WTC11 (cell line): ENCODE data around the gene BCO1. TPM values are rescaled to one million over a fixed set of nuclear protein-coding genes. Genes with fewer than 3 reads are reported as not detected.

Source experiments
- ATAC-seq: fragments of 200-7000 bp; cut with Tn5 transposase; 2 replicates; pipeline ENCODE4 v1.10.0; 2021; ENCODE audit warnings: mild to moderate bottlenecking, moderate library complexity
- CTCF ChIA-PET: fragments of 300-600 bp; sonication (Branson Sonifier 250); formaldehyde crosslinking; loops from one replicate; lab custom pipeline; 2021; ENCODE audit warnings: antibody characterized with exemption; lab: Charles Lee
- POLR2A ChIA-PET: fragments of 350-600 bp; sonication (Branson Sonifier 250); formaldehyde crosslinking; loops from one replicate; lab custom pipeline; 2021; ENCODE audit warnings: antibody characterized with exemption; lab: Charles Lee
- DNase-seq: peaks from one replicate; pipeline ENCODE4 v3.0.0; 2021; ENCODE audit warnings: low spot score
- H3K27ac Mint-ChIP-seq: 2 replicates; pipeline ENCODE4 v1.8.0; 2021; ENCODE audit warnings: mixed read lengths
- H3K27me3 Mint-ChIP-seq: 2 replicates; pipeline ENCODE4 v1.8.0; 2021; ENCODE audit warnings: low read depth, mild to moderate bottlenecking, moderate library complexity, mixed read lengths
- H3K36me3 Mint-ChIP-seq: 2 replicates; pipeline ENCODE4 v1.8.0; 2021; ENCODE audit warnings: mixed read lengths
- H3K4me1 Mint-ChIP-seq: 2 replicates; pipeline ENCODE4 v1.8.0; 2022; ENCODE audit warnings: mixed read lengths
- H3K4me3 Mint-ChIP-seq: 2 replicates; pipeline ENCODE4 v1.8.0; 2021; ENCODE audit warnings: mild to moderate bottlenecking, moderate library complexity, mixed read lengths
- H3K9me3 Mint-ChIP-seq: 2 replicates; pipeline ENCODE4 v1.8.0; 2021; ENCODE audit warnings: mixed read lengths
- AR ChIP-seq: fragments of 250-450 bp; sonication (Bioruptor Pico); IDR thresholded peaks from 2 replicates; pipeline ENCODE4 v1.9.0; 2021; ENCODE audit warnings: mild to moderate bottlenecking
- CREB1 ChIP-seq: sonication (generic); formaldehyde crosslinking; IDR thresholded peaks from 2 replicates; pipeline ENCODE4 v1.8.0; 2023; ENCODE audit warnings: mild to moderate bottlenecking, missing genetic modification reagents
- CREM ChIP-seq: sonication (generic); formaldehyde crosslinking; IDR thresholded peaks from 2 replicates; pipeline ENCODE4 v1.8.1; 2022; ENCODE audit warnings: mild to moderate bottlenecking, missing genetic modification reagents, moderate library complexity
- CTCF ChIP-seq: fragments of 200-600 bp; IDR thresholded peaks from 2 replicates; pipeline ENCODE4 v1.8.0; 2022; ENCODE audit warnings: antibody characterized with exemption
- EMX1 ChIP-seq: fragments of 250-450 bp; sonication (Bioruptor Pico); IDR thresholded peaks from 2 replicates; pipeline ENCODE4 v1.8.0; 2021; ENCODE audit warnings: mild to moderate bottlenecking
- FOXJ3 ChIP-seq: sonication (generic); formaldehyde crosslinking; IDR thresholded peaks from 2 replicates; pipeline ENCODE4 v1.9.0; 2021; ENCODE audit warnings: missing genetic modification reagents, mild to moderate bottlenecking, borderline replicate concordance
- FOXK1 ChIP-seq: sonication (generic); formaldehyde crosslinking; IDR thresholded peaks from 2 replicates; pipeline ENCODE4 v1.8.0; 2022; ENCODE audit warnings: mild to moderate bottlenecking, moderate library complexity, missing genetic modification reagents
- HMGA2 ChIP-seq: fragments of 250-450 bp; sonication (Bioruptor Pico); IDR thresholded peaks from 2 replicates; pipeline ENCODE4 v1.4.0; 2021; ENCODE audit warnings: mild to moderate bottlenecking, moderate library complexity
- HMGXB4 ChIP-seq: sonication (generic); formaldehyde crosslinking; IDR thresholded peaks from 2 replicates; pipeline ENCODE4 v1.8.1; 2023; ENCODE audit warnings: mild to moderate bottlenecking, moderate library complexity, missing genetic modification reagents
- RELA ChIP-seq: sonication (generic); formaldehyde crosslinking; IDR thresholded peaks from 2 replicates; pipeline ENCODE4 v1.8.1; 2022; ENCODE audit warnings: missing genetic modification reagents, mild to moderate bottlenecking, borderline replicate concordance
- SMAD3 ChIP-seq: sonication (generic); formaldehyde crosslinking; IDR thresholded peaks from 2 replicates; pipeline ENCODE4 v1.8.0; 2022; ENCODE audit warnings: missing genetic modification reagents, mild to moderate bottlenecking, borderline replicate concordance
- SP1 ChIP-seq: sonication (generic); formaldehyde crosslinking; conservative IDR thresholded peaks from 2 replicates; pipeline ENCODE4 v1.8.1; 2022; ENCODE audit warnings: missing genetic modification reagents
- ZNF121 ChIP-seq: sonication (generic); formaldehyde crosslinking; IDR thresholded peaks from 2 replicates; pipeline ENCODE4 v1.8.0; 2023; ENCODE audit warnings: missing genetic modification reagents
- ZNF219 ChIP-seq: sonication (generic); formaldehyde crosslinking; IDR thresholded peaks from 2 replicates; pipeline ENCODE4 v1.8.0; 2023; ENCODE audit warnings: missing genetic modification reagents, mild to moderate bottlenecking, borderline replicate concordance
- ZNF317 ChIP-seq: sonication (generic); formaldehyde crosslinking; IDR thresholded peaks from 2 replicates; pipeline ENCODE4 v1.8.1; 2023; ENCODE audit warnings: low read depth, mild to moderate bottlenecking, moderate library complexity, missing genetic modification reagents, borderline replicate concordance
- total RNA-seq: library from RNA; stranded (reverse); gene quantifications from 3 replicates; pipeline ENCODE4 v1.2.3, GENCODE V29; 2021
- TF ChIP-seq, protein P1 (sequence below): sonication (generic); formaldehyde crosslinking; IDR thresholded peaks from 2 replicates; pipeline ENCODE4 v1.8.1; 2023; ENCODE audit warnings: mild to moderate bottlenecking, missing genetic modification reagents, moderate library complexity
- TF ChIP-seq, protein P2 (sequence below): sonication (generic); formaldehyde crosslinking; IDR thresholded peaks from 2 replicates; pipeline ENCODE4 v1.8.1; 2022; ENCODE audit warnings: low read depth, missing genetic modification reagents, borderline replicate concordance
- TF ChIP-seq, protein P3 (sequence below): sonication (generic); formaldehyde crosslinking; IDR thresholded peaks from 2 replicates; pipeline ENCODE4 v1.8.0; 2022; ENCODE audit warnings: mild to moderate bottlenecking, missing genetic modification reagents
- TF ChIP-seq, protein P4 (sequence below): sonication (generic); formaldehyde crosslinking; IDR thresholded peaks from 2 replicates; pipeline ENCODE4 v1.8.1; 2023; ENCODE audit warnings: mild to moderate bottlenecking, missing genetic modification reagents

BCO1 gene
- total RNA-seq, 1 experiment from 2014 or later: 0.15 TPM

- TF ChIP-seq SP1 (CRISPR knock-in tag): no peak
- TF ChIP-seq, protein P1, sequence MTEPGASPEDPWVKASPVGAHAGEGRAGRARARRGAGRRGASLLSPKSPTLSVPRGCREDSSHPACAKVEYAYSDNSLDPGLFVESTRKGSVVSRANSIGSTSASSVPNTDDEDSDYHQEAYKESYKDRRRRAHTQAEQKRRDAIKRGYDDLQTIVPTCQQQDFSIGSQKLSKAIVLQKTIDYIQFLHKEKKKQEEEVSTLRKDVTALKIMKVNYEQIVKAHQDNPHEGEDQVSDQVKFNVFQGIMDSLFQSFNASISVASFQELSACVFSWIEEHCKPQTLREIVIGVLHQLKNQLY (CRISPR knock-in tag): no peak
- no peak for TF ChIP-seq CTCF
- TF ChIP-seq CREB1 (CRISPR knock-in tag): no peak
- TF ChIP-seq CREM (CRISPR knock-in tag): no peak
- TF ChIP-seq AR (CRISPR knock-in tag): no peak
Measured at GRCh38 chr16:81293909-81294802, 55.7 kb downstream of the BCO1 start (continued).

DNA sequence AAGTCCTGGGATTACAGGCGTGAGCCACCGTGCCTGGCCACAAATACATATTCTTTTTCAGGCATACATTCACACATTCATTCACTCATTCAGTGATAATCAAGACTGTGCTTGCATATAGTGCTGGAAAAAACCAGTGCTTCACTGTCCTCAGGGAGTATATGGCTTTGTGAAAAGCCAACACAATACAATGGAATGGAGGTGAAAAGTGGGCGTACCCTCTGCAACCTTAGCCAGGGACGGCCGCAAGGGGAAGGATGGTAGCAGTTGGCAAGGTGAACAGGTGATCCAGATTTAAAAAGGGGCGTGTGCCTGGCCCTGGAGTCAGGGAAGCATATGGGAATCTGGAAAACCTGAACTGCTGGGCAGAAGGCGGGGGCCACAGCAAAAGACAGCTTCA, 58.1 kb downstream of the BCO1 start:
- TF ChIP-seq AR (CRISPR knock-in tag) (no peak), FOXJ3 (CRISPR knock-in tag) (no peak), SMAD3 (no peak), FOXK1 (CRISPR knock-in tag) (no peak), ZNF317 (no peak), RELA (no peak), EMX1 (CRISPR knock-in tag) (no peak), ZNF121 (CRISPR knock-in tag) (no peak), HMGA2 (CRISPR knock-in tag) (no peak), ZNF219 (CRISPR knock-in tag) (no peak), HMGXB4 (CRISPR knock-in tag) (no peak)
- TF ChIP-seq, protein P2, sequence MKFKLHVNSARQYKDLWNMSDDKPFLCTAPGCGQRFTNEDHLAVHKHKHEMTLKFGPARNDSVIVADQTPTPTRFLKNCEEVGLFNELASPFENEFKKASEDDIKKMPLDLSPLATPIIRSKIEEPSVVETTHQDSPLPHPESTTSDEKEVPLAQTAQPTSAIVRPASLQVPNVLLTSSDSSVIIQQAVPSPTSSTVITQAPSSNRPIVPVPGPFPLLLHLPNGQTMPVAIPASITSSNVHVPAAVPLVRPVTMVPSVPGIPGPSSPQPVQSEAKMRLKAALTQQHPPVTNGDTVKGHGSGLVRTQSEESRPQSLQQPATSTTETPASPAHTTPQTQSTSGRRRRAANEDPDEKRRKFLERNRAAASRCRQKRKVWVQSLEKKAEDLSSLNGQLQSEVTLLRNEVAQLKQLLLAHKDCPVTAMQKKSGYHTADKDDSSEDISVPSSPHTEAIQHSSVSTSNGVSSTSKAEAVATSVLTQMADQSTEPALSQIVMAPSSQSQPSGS (CRISPR knock-in tag): no peak
- TF ChIP-seq, protein P3, sequence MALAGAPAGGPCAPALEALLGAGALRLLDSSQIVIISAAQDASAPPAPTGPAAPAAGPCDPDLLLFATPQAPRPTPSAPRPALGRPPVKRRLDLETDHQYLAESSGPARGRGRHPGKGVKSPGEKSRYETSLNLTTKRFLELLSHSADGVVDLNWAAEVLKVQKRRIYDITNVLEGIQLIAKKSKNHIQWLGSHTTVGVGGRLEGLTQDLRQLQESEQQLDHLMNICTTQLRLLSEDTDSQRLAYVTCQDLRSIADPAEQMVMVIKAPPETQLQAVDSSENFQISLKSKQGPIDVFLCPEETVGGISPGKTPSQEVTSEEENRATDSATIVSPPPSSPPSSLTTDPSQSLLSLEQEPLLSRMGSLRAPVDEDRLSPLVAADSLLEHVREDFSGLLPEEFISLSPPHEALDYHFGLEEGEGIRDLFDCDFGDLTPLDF (CRISPR knock-in tag): no peak
- TF ChIP-seq, protein P4, sequence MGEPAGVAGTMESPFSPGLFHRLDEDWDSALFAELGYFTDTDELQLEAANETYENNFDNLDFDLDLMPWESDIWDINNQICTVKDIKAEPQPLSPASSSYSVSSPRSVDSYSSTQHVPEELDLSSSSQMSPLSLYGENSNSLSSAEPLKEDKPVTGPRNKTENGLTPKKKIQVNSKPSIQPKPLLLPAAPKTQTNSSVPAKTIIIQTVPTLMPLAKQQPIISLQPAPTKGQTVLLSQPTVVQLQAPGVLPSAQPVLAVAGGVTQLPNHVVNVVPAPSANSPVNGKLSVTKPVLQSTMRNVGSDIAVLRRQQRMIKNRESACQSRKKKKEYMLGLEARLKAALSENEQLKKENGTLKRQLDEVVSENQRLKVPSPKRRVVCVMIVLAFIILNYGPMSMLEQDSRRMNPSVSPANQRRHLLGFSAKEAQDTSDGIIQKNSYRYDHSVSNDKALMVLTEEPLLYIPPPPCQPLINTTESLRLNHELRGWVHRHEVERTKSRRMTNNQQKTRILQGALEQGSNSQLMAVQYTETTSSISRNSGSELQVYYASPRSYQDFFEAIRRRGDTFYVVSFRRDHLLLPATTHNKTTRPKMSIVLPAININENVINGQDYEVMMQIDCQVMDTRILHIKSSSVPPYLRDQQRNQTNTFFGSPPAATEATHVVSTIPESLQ (CRISPR knock-in tag): no peak
- Mint-ChIP-seq H3K9me3 (no peaks in the 10 kb centered on the region; the same call in 1 of the 2 replicates), H3K4me1 (no peaks in the 10 kb centered on the region), H3K4me3 (no peak overlapping the region), H3K27me3 (no peaks in the 10 kb centered on the region; the same call in none of the 2 replicates), H3K27ac (no peak overlapping the region), H3K36me3 (no peaks in the 10 kb centered on the region)
- ATAC-seq (peak; percentile 80), DNase-seq (no peak)
- POLR2A ChIA-PET: no interaction called here
- CTCF ChIA-PET: interaction anchor here (0.9 kb wide), 1 partner anchor 12 kb away, joined by 4 read pairs; no protein-coding TSS in a partner anchor
